HT-29 (cell line): ENCODE measurements around the gene LRR1. TPM values are rescaled to one million over a fixed set of nuclear protein-coding genes. Genes with fewer than 3 reads are reported as not detected.
"Not testable (repeated sequence)": the region's sequence is repeated elsewhere in the genome, so short reads cannot be mapped to it uniquely, and the experiment has no call there.

ENCODE experiments used
- DNase-seq: peaks from one replicate; pipeline ENCODE4 v3.0.0-alpha.2; 2015; ENCODE audit warnings: low spot score
- total RNA-seq: library from RNA; depleted of rRNA; stranded (reverse); fragments of >200 nt; shearing (Covaris generic); gene quantifications from 2 replicates; pipeline ENCODE4 v1.2.3, GENCODE V29; 2014; rRNA removed

Gene LRR1, protein sequence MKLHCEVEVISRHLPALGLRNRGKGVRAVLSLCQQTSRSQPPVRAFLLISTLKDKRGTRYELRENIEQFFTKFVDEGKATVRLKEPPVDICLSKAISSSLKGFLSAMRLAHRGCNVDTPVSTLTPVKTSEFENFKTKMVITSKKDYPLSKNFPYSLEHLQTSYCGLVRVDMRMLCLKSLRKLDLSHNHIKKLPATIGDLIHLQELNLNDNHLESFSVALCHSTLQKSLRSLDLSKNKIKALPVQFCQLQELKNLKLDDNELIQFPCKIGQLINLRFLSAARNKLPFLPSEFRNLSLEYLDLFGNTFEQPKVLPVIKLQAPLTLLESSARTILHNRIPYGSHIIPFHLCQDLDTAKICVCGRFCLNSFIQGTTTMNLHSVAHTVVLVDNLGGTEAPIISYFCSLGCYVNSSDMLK
- 26.4 and 28.6 TPM in 2 replicates for total RNA-seq

GRCh38 chr14:49598485-49599300, at the start of gene LRR1:
Gene LRR1 (plus strand): TSS chr14:49598940. CDS start chr14:49599021, 81 bp downstream.
- peak; percentile 81 for DNase-seq

- DNase-seq, result no peak
These were observed 49.3 kb upstream of the LRR1 start for GRCh38 chr14:49549446-49549845.

DNA sequence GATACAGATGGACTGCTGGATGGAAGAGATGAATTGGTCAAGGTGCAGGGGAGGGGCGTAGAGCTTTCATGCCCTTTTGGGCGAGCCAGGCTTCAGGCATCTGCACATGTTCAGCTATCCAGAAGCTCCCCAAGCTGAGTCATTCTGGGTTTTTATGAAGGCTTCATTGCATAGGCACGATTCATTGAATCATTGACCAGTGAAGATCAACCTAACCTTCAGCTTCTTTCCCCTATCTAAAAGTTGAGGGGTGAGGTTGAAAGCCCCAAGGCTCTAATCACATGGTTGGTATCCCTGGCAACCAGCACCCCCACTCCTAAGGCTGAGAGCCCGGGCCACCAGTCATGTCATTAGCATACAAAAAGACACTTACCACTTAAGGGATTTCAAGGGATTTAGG, 48.9 kb upstream of the LRR1 start:
- DNase-seq, result no peak

DNA sequence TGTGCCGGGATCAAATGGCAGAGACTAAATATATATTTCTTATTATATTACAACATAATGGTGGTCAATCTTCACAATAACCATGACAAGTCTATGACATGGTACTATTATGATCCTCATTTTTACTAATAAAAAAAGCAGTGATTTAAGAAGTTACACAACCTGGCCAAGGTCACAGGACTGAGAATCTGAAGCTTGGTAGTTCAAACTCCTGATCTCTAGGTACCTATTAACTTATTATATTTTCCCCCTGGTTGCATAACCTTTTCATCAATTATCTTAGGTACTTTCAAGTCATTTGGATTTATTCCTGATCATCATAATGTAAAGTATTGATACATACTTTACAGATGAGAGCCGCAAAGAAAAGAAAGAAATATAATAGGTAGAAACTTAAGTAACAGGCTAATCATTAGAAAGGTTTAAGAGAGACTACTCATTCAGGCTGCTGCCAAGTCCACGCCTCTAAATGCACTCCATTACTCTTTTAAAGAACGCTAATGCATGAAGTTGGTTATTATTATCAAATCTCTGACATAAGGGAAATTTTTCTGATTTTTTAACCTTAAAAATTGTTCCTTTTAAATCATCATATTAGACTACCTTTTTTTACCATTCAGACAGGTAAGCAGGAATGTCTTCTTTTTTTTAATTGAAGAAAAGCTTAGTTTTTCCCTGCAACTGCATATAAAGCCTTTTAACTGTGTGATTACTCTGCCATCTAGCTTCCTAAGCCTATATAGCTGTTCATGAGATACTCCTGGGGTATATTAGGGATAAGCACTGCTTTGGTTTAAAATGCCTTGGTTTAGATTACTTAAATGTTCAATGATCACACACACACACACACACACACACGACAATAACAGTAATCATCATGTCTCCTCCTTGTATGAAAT, 48.2 kb upstream of the LRR1 start:
- no peak for DNase-seq

- DNase-seq, result no peak
These were observed 47.2 kb upstream of the LRR1 start for GRCh38 chr14:49551569-49551968.

DNA sequence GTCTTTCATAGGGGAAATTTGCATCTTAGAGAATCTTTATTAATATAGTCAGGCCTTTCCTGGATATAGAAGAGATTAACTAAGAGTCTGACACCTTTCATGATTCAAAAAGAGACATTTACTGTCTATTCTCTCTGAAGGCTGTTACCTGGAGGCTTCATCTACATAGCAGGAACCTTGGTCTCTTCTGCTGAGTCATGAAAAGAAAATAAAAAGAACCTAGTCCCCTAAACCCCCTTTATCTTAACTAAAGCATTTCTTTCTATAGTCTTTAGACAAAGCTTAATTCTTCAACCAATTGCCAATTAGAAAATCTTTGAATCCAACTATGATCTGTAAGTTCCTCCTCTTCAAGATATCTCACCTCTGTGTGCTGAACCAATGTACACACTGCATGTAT, 45.6 kb upstream of the LRR1 start:
- DNase-seq, result no peak

- DNase-seq, result no peak
These were observed 44.8 kb upstream of the LRR1 start for GRCh38 chr14:49553892-49554291.

DNA sequence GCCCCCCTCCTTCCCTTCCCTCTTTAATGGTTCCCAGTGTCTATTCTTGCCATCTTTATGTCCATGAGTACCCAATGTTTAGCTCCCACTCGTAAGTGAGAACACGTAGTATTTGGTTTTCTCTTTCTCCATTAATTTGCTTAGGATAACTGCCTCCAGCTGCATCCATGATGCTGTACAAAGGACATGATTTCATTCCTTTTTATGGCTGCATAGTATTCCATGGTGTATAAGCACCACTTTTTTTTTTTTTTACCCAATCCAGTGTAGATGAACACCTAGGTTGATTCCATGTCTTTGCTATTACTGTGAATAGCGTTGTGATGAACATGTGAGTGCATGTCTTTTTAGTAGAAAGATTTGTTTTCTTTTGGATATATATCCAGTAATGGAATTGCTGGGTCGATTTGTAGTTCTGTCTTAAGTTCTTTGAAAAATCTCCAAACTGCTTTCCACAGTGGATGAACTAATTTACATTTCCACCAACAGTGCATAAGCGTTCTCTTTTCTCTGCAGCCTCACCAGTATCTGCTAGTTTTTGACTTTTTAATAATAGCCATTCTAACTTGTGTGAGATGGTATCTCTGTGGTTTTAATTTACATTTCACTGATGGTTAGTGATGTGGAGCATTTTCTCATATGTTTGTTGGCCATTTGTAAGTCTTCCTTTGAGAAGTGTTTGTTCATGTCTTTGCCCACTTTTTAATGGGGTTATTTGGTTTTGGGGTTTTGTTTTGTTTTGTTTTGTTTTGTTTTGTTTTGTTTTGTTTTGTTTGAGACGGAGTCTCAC, 38.6 kb upstream of the LRR1 start:
- DNase-seq, result no peak

DNA sequence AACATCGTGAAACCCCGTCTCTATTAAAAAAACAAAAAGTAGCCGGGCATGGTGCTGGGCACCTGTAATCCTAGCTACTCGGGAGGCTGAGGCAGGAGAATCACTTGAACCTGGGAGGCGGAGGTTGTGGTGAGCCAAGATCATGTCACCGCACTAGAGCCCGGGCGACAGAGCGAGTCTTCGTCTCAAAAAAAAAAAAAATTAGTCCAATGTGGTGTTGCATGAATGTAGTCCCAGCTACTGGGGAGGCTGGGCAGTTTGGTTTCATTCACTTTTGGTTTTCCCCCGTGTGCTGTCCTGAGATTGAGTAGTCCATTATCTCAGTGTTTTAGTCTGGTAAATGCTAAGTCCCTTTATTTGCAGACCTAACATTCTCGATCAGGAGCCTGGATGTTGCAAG, 32.0 kb upstream of the LRR1 start:
- no peak for DNase-seq

- no peak for DNase-seq
These were observed 29.5 kb upstream of the LRR1 start for GRCh38 chr14:49569281-49569680.

DNA sequence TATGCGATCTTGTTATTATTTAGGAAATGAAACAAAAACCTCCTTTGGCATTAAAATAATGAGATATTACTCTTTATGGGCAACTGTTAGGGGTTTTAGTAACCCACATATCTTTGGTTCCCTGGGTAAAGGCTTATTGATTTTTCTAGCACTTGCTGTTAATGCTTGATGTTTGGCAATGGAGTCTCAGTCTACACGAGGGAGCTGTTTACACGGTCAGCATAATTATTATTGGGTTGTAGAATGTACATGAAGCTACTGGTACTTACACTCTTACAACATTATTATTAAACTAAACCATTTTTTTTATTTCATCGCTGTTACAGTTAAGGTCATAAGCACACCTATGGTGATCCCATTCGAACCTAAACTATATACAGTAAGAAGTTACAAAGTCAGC, 24.7 kb upstream of the LRR1 start:
- DNase-seq, result no peak

DNA sequence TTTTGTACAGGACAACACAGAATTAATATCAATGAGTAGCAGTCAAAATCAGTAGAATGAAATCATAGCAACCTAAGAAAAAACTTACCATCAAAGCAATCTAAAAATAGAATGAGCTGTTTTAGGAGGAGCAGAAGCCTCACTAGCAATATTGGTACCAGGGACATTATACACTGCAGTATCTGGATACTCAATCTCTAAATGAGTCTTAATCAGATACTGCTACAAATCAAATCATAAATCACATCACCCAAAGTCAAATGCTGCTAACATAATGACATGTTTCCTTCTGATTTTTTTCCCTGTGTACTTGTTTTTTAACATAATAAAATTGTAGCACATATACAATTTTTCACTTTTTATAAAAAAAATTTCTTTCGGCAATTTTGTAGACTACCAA, 20.6 kb upstream of the LRR1 start:
- DNase-seq, result no peak

DNA sequence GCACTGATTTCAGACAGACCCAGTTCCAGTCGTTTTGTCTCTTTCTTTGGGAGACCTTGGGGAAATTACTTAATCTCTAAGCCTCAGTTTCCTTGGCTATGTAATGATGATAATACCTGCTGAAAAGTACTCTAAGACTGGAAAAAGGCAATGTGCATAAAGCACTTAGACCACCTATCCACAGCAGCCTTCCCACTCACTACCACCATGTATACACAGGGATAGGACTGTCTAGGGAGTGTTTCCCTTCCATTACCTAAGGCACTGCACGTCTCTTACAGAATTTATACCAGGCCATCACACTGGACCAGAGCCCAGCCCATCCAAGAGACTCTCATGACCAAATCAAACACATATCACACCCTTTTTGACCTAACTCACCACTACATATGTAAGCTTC, 18.9 kb upstream of the LRR1 start:
- DNase-seq, result no peak

GRCh38 chr14:49581209-49582112, 17.3 kb upstream of the LRR1 start:
- DNase-seq, result no peak

- DNase-seq, result no peak
These were observed 16.4 kb upstream of the LRR1 start for GRCh38 chr14:49582113-49582977.

DNA sequence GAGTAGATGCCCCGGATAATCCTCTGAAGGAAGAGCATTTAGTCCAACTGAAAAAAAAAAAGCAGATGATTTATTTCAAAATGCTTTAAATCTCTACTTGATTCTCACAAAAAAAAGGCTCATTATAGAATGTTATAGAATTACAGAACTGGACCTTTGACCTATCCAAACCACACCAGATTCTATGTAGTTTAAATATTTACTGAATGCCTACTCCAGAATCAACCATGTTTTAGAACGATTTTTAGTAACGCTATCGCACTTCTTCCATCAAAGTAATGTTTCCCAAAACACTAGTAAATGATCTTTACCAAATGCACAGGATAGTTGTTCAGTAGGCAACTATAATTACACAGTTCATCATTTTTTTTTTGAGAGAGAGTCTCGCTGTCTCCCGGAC, 15.1 kb upstream of the LRR1 start:
- DNase-seq, result no peak

DNA sequence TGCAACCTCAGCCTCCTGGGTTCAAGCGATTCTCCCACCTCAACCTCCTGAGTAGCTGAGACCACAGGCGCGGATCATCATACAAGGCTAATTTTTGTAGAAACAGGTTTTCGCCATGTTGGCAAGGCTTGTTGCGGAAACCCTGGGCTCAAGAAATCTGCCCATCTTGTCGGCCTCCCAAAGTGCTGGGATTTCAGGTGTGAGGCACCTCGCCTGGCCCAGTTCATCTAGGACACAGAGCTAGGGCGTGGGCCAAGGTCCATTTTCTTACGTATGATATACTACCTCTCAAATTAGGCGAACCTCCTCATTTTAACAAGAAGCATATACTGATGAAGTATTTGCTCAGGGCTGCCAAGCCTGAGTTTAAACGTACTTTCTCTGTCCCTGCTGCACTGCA, 14.7 kb upstream of the LRR1 start:
- DNase-seq, result no peak

DNA sequence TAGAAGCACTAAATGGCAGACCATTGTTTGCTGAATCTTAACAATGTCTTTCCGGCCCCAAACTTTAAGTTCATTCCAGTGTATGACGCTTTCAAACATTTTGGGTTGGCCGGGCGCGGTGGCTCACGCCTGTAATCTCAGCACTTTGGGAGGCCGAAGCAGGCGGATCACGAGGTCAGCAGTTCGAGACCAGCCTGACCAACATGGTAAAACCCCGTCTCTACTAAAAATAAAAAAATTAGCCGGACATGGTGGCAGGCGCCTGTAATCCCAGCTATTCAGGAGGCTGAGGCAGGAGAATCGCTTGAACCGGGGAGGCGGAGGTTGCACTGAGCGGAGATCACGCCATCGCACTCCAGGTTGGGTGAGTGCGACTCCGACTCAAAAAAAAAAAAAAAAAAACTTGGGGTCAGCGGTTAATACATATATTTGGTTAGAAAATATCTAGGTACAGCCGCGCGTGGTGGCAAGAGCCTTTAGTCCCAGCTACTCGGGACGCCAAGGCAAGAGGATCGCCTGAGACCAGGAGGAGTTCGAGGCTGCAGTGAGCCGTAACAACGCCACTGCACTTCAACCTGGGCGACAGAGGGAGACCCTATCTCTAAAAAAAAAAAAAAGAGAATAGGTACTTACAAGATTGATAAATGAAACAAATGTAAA, 13.6 kb upstream of the LRR1 start:
- not testable (repeated sequence) for DNase-seq
